ENCODE data around the gene TTLL4.

- TF ChIP-seq POLR2A (IDR thresholded peaks at IDR 0.05) (no peak), CTCF (IDR thresholded peaks at IDR 0.05 in 8 of 11, conservative IDR thresholded peaks at IDR 0.05 in 3 of 11) (no peak)
Observed at GRCh38 chr2:218732052-218732760, 21.6 kb downstream of the TTLL4 start.
